Tibial nerve (tissue), 4 donors: ENCODE measurements around the gene GDF11.

Source experiments
- CTCF ChIP-seq, 5 experiments: fragments of 200-600 bp in 3 of 5; fragments of 450-650 bp in 2 of 5; sonication (generic) in 3 of 5; IDR thresholded peaks; one replicate each; pipeline ENCODE4 v1.5.1; 2016 to 2019; ENCODE audit warnings: antibody characterized with exemption in 5 of 5, mild to moderate bottlenecking in 3 of 5, moderate library complexity in 2 of 5
- EP300 ChIP-seq, 2 donors: sonication (generic); formaldehyde crosslinking; IDR thresholded peaks; one replicate each; pipeline ENCODE4 v1.6.1; 2017; ENCODE audit warnings: antibody characterized with exemption in 2 of 2, mild to moderate bottlenecking in 1 of 2

- TF ChIP-seq EP300 (IDR thresholded peaks at IDR 0.05): peak in 1 of 2 donors; percentile 45
- TF ChIP-seq CTCF (IDR thresholded peaks at IDR 0.05): no peak
Measured at GRCh38 chr12:55718015-55718414, 24.9 kb upstream of the GDF11 start.
